C4-2B (cell line): Measurements from ENCODE around the gene CSRNP3.

ENCODE experiments used
- H3K27ac ChIP-seq: fragments of 450-650 bp; 2 replicates; pipeline ENCODE4 v1.5.1; 2017
- ZFX ChIP-seq: fragments of 450-650 bp; IDR thresholded peaks from 2 replicates; pipeline ENCODE4 v1.6.1; 2017
- TF ChIP-seq, protein P1 (sequence below): fragments of 450-650 bp; conservative IDR thresholded peaks from 2 replicates; pipeline ENCODE4 v1.5.1; 2017; ENCODE audit warnings: mild to moderate bottlenecking

CSRNP3 gene

GRCh38 chr2:165572151-165572550 is 102.7 kb downstream of the CSRNP3 start:
- TF ChIP-seq ZFX: no peak
- TF ChIP-seq, protein P1, sequence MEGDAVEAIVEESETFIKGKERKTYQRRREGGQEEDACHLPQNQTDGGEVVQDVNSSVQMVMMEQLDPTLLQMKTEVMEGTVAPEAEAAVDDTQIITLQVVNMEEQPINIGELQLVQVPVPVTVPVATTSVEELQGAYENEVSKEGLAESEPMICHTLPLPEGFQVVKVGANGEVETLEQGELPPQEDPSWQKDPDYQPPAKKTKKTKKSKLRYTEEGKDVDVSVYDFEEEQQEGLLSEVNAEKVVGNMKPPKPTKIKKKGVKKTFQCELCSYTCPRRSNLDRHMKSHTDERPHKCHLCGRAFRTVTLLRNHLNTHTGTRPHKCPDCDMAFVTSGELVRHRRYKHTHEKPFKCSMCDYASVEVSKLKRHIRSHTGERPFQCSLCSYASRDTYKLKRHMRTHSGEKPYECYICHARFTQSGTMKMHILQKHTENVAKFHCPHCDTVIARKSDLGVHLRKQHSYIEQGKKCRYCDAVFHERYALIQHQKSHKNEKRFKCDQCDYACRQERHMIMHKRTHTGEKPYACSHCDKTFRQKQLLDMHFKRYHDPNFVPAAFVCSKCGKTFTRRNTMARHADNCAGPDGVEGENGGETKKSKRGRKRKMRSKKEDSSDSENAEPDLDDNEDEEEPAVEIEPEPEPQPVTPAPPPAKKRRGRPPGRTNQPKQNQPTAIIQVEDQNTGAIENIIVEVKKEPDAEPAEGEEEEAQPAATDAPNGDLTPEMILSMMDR: no peak
- no peak overlapping the region for H3K27ac ChIP-seq

DNA sequence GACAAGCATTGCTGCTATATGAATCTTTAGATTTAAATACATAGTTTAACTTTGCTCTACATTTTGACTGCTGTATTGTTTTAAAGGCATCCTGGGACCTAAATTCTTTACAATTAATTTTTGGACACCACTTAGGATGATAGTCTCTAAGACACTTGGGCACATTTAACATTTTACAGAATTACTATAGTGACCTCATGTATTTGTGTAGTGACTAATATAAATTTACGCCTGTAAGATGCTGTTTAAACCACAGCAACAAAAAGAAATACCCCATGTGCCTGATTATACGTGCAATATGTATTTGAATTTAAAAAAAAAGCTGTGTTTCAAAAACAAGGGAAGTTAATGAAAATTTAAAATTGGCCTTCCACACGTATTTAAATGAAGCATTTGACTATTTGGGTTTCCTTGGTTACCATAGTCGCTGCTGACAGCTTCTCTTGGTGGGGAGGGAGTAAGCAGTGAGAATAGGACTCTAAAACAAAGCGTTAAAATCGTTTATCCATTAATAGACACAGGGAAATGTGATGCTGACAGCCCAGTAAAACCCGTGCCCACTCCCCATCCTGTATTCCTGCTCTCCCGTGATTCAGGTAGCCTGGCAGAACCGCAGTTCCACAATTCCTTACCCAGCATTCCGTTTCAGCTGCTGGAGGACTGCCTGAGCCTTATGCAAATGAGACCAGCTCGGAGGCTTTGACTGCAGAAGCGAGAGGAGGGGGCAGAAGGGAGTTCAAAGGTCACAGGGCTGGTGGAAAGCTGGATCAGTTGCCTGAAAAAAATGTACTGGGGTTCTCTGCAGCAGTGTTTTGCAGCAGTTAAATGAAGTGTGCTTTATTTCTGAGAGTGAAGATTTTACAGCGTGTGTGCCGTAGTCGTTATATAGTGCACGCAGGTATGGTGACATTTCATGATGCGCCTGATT is 104.3 kb downstream of the CSRNP3 start:
- no peak overlapping the region for H3K27ac ChIP-seq
- TF ChIP-seq, protein P1: no peak
- TF ChIP-seq ZFX: no peak

GRCh38 chr2:165575044-165575615 is 105.6 kb downstream of the CSRNP3 start:
- no peak overlapping the region for H3K27ac ChIP-seq
- TF ChIP-seq ZFX: no peak
- TF ChIP-seq, protein P1: no peak

DNA sequence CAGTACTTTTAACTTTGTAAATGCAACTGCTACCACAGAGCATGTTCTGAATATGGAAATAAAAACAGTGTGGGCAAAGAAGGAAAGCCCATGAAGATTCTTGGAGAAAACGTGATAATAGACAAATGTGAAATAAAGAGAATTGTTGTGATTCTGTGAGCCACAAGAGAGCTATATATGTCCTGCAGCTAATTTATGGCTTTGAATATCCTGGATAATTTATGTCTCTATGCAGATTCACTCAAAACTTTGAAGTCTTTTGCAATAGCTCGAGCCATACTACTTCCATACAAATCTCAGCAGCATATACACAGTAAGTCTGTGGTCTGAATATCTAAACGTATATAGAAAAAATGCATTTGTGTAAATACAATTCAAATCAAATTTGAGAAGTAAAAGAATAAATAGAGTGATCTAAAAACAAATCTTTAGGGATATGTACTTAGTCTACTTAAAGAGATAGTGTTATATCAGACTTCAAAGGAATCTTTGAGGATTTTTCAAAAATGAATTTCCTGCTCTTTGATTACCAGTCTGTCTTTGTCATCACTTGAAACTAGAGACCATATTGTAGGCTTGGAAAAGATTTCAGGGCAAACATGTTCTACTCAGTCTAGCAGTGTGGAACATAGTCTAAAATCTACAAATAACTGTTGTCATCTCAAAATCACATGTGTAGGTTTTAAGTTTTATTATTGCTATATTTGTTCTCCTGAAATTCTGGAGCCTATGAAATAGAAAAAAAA is 107.1 kb downstream of the CSRNP3 start:
- no peak for TF ChIP-seq ZFX
- TF ChIP-seq, protein P1: no peak
- H3K27ac ChIP-seq: no peak overlapping the region

DNA sequence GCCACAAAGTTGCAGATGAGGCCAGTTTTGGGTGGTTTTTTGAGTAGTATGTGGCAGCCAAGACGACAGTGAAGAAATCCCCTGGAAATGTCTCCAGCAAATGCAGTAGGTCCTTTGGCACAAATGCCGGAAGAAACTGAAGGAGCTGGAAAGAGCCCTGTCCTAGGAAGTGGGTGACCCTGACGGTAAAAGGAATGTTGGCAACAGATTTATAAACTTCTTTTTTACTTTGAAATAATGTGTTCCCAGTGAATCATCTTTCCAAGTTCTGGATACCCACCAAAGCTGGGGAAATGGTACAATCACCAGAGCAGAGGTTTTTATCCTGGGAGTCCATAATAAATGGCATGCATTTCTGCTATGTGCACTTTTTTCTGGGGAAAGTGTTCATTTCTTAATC is 112.9 kb downstream of the CSRNP3 start:
- TF ChIP-seq, protein P1: no peak
- no peak for TF ChIP-seq ZFX
- H3K27ac ChIP-seq: no peak overlapping the region

DNA sequence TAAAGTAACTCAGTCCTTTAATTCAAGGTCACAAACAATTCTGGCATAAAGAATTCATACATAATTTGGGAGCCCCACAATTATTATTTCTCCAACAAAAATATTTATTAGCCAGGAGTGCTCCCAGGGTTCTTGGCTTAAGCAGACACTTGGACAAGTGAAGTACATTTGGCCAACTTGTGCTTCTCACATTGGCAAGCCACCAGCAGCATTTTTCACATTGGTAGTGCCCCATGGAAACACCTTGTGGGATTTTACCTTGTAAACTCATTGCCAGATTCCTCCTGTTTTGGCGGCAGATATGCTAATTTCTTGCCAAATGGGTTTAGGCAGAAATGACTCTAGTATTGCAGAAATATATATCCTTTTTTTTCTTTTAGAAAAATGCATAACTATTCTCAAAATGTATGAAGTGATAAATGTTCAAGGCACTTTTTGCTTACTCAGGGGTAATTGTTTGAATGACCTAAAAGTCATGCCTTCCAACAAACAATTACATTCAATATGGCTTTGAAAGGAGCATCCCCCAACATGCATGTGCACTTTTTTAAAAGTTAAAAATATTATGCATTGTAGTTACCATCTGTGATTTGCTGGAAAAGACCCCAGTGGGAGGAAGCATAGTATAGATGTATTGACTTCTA is 113.5 kb downstream of the CSRNP3 start:
- no peak for TF ChIP-seq ZFX
- TF ChIP-seq, protein P1: no peak
- H3K27ac ChIP-seq: no peak overlapping the region
